Measurements from ENCODE around the gene NPHP1.

GRCh38 chr2:110166266-110166665 is 38.5 kb downstream of the NPHP1 start:
- no peak for TF ChIP-seq CTCF (IDR thresholded peaks at IDR 0.05)
- TF ChIP-seq ZFX (IDR thresholded peaks at IDR 0.05; ENCODE audit: borderline replicate concordance) = no peak
